Natural killer cell (primary cell): ENCODE measurements around the gene GBF1. TPM values are rescaled to one million over a fixed set of nuclear protein-coding genes. Genes with fewer than 3 reads are reported as not detected.

Source experiments
- ATAC-seq, 3 donors: fragments of 150-1000 bp in 2 of 3; fragments of 200-7000 bp in 1 of 3; cut with Tn5 transposase; 1 replicate in 1 of 3; 2 replicates in 2 of 3; pipeline ENCODE4 v1.10.0; 2021; ENCODE audit warnings: mild to moderate bottlenecking in 2 of 3, moderate library complexity in 2 of 3
- DNase-seq, 2 donors: peaks; one replicate each; pipeline versions ENCODE4 v3.0.0 to v3.0.0-alpha.2; 2013 to 2021; ENCODE audit warnings: mixed read lengths in 1 of 2
- H3K27ac ChIP-seq: one replicate; pipeline ENCODE4 v1.5.1; 2013; ENCODE audit warnings: mild to moderate bottlenecking, low read length
- H3K27me3 ChIP-seq: one replicate; pipeline ENCODE4 v1.6.1; 2013; ENCODE audit warnings: low read length; ENCODE audit not compliant: control insufficient read depth, insufficient read depth
- H3K36me3 ChIP-seq: one replicate; pipeline ENCODE4 v1.6.1; 2013; ENCODE audit warnings: low read length; ENCODE audit not compliant: control insufficient read depth, insufficient read depth
- H3K4me1 ChIP-seq: one replicate; pipeline ENCODE4 v1.6.1; 2013; ENCODE audit warnings: low read length; ENCODE audit not compliant: control insufficient read depth, insufficient read depth
- H3K4me3 ChIP-seq: one replicate; pipeline ENCODE4 v1.5.1; 2013; ENCODE audit warnings: low read length
- H3K9me3 ChIP-seq: one replicate; pipeline ENCODE4 v1.6.1; 2013; ENCODE audit warnings: low read length; ENCODE audit not compliant: control insufficient read depth, insufficient read depth
- H3K27ac Mint-ChIP-seq, 2 donors: one replicate each; pipeline ENCODE4 v1.8.0; 2022; ENCODE audit warnings: mild to moderate bottlenecking in 2 of 2, mixed read lengths in 2 of 2, moderate library complexity in 1 of 2
- H3K27me3 Mint-ChIP-seq, 2 donors: one replicate each; pipeline ENCODE4 v1.8.0; 2022; ENCODE audit warnings: low read depth in 2 of 2, mixed read lengths in 2 of 2
- H3K36me3 Mint-ChIP-seq: one replicate; pipeline ENCODE4 v1.8.0; 2022; ENCODE audit warnings: mixed read lengths
- H3K4me1 Mint-ChIP-seq, 2 donors: one replicate each; pipeline ENCODE4 v1.8.0; 2022; ENCODE audit warnings: mixed read lengths in 2 of 2
- H3K4me3 Mint-ChIP-seq: one replicate; pipeline ENCODE4 v1.8.0; 2022; ENCODE audit warnings: mild to moderate bottlenecking, moderate library complexity, mixed read lengths
- H3K9me3 Mint-ChIP-seq, 2 donors: one replicate each; pipeline ENCODE4 v1.8.0; 2022; ENCODE audit warnings: mixed read lengths in 2 of 2
- WGBS: methylation state at CpG from one replicate; pipeline ENCODE4 v1.1.7; 2013; ENCODE audit warnings: missing lambda C conversion rate; ENCODE audit not compliant: insufficient coverage; 5-methylcytosine and 5-hydroxymethylcytosine counted together
- intact Hi-C: fragments of 100-400 bp; cut with micrococcal nuclease; formaldehyde crosslinking; loops from one replicate; pipeline ENCODE4 v1.14.2; 2022
- total RNA-seq, 4 donors: library from RNA; stranded (reverse); fragments of 120-200 nt in 1 of 4; gene quantifications; one replicate each; pipeline versions ENCODE4 v1.2.3 to v1.2.4, GENCODE V29; 2013 to 2022
- TF ChIP-seq, protein P1 (sequence below): fragments of 200-600 bp; IDR thresholded peaks from one replicate; pipeline ENCODE4 v1.8.0; 2022; ENCODE audit warnings: antibody characterized with exemption

GBF1 gene, protein sequence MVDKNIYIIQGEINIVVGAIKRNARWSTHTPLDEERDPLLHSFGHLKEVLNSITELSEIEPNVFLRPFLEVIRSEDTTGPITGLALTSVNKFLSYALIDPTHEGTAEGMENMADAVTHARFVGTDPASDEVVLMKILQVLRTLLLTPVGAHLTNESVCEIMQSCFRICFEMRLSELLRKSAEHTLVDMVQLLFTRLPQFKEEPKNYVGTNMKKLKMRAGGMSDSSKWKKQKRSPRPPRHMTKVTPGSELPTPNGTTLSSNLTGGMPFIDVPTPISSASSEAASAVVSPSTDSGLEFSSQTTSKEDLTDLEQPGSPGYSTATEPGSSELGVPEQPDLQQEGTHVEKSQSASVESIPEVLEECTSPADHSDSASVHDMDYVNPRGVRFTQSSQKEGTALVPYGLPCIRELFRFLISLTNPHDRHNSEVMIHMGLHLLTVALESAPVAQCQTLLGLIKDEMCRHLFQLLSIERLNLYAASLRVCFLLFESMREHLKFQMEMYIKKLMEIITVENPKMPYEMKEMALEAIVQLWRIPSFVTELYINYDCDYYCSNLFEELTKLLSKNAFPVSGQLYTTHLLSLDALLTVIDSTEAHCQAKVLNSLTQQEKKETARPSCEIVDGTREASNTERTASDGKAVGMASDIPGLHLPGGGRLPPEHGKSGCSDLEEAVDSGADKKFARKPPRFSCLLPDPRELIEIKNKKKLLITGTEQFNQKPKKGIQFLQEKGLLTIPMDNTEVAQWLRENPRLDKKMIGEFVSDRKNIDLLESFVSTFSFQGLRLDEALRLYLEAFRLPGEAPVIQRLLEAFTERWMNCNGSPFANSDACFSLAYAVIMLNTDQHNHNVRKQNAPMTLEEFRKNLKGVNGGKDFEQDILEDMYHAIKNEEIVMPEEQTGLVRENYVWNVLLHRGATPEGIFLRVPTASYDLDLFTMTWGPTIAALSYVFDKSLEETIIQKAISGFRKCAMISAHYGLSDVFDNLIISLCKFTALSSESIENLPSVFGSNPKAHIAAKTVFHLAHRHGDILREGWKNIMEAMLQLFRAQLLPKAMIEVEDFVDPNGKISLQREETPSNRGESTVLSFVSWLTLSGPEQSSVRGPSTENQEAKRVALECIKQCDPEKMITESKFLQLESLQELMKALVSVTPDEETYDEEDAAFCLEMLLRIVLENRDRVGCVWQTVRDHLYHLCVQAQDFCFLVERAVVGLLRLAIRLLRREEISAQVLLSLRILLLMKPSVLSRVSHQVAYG (N-terminal part only)
- total RNA-seq: 10 to 100 TPM; 48.2 to 52.5 (median 50.9) TPM
- total RNA-seq (2013): 25.3 TPM

DNA sequence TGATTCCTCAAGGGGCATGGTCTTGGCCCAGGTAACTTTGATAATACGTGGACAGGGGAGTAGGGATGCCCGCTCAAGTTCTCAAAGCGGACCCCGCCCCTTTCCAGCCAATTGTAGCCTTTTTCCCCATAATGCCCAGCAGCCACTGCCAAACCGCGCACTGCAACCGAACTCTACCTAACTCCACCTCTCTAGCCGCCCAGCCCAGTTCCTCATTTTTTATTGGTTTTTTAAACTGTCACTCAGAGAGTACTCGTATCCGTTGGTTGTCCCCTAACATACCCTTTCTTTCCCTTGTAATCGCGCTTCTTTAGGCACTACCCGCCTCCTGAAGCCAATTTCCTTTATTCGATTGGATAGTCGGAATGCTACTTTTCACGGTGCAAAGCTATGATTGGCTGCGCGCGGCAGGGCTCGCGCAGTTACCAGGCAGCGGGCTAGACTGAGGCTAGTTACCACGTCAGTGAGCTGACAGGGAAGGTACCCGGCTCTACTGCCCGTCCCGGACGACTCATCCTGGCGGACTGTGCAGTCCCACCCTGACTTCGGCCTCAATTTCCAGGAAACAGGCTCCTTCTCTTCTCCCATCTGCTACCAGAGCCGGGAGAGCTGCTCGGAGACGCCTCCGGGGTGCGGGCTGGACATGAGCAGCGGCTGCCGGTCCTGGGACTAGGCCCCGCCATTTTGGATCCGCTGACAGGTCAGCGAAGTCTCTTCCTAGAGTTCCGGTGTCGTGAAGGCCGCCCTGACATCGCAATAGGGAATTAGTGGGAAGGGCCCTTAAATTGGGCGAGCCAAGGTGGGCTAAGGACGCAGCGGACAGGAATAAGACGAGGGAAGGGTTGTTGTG is at the start of gene GBF1:
Gene GBF1 (plus strand): TSS at position 451 of the 850 bp plus-strand sequence. CDS start 13,407 bp downstream, outside the sequence.
- peaks cover 31% of the 10 kb centered on the region for H3K4me1 ChIP-seq

GRCh38 chr10:102196893-102197292 is 48.4 kb upstream of the GBF1 start:
- Mint-ChIP-seq H3K36me3 (no peaks in the 10 kb centered on the region), H3K4me1 (no peaks in the 10 kb centered on the region), H3K4me3 (no peak overlapping the region), H3K27ac (no peak overlapping the region), H3K9me3 (no peaks in the 10 kb centered on the region), H3K27me3 (peaks cover 2 to 5% of the 10 kb centered on the region in 2 donors)
- Histone ChIP-seq H3K27me3 (no peaks in the 10 kb centered on the region), H3K36me3 (no peaks in the 10 kb centered on the region), H3K4me1 (no peaks in the 10 kb centered on the region), H3K4me3 (no peak overlapping the region), H3K9me3 (no peaks in the 10 kb centered on the region), H3K27ac (no peak overlapping the region)
- DNase-seq (no peak), ATAC-seq (no peak)
- intact Hi-C loops: no loop called here
- WGBS: 68% methylated on average over 2 of the region's 2 CpGs
- TF ChIP-seq, protein P1, sequence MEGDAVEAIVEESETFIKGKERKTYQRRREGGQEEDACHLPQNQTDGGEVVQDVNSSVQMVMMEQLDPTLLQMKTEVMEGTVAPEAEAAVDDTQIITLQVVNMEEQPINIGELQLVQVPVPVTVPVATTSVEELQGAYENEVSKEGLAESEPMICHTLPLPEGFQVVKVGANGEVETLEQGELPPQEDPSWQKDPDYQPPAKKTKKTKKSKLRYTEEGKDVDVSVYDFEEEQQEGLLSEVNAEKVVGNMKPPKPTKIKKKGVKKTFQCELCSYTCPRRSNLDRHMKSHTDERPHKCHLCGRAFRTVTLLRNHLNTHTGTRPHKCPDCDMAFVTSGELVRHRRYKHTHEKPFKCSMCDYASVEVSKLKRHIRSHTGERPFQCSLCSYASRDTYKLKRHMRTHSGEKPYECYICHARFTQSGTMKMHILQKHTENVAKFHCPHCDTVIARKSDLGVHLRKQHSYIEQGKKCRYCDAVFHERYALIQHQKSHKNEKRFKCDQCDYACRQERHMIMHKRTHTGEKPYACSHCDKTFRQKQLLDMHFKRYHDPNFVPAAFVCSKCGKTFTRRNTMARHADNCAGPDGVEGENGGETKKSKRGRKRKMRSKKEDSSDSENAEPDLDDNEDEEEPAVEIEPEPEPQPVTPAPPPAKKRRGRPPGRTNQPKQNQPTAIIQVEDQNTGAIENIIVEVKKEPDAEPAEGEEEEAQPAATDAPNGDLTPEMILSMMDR: no peak

More for the DNA sequence above, at the start of gene GBF1:
- DNase-seq (peak; percentile 88 to 97), ATAC-seq (peak; percentile 80 to 94 (median 84))
- WGBS: 0% methylated on average over 47 of the region's 47 CpGs
- H3K36me3 Mint-ChIP-seq: no peaks in the 10 kb centered on the region
- peaks cover 47 to 60% of the 10 kb centered on the region in 2 donors for H3K4me1 Mint-ChIP-seq
- intact Hi-C loops: loop anchor here (1.0 to 10.0 kb wide), 4 partner anchors 19 to 399 kb away; partner anchors contain the start of genes ACTR1A, ELOVL3, NOLC1 and TRIM8
- H3K4me3 ChIP-seq: peak within 1 kb of the TSS; percentile 94
- peaks cover 2% of the 10 kb centered on the region for H3K36me3 ChIP-seq
- TF ChIP-seq, protein P1: no peak
- H3K9me3 Mint-ChIP-seq: no peaks in the 10 kb centered on the region
- H3K27me3 ChIP-seq: peaks cover 15% of the 10 kb centered on the region
- H3K4me3 Mint-ChIP-seq: peak within 1 kb of the TSS; percentile 98
- peak within 1 kb of the TSS; percentile 89 for H3K27ac ChIP-seq
- peaks cover 7 to 19% of the 10 kb centered on the region in 2 donors for H3K27me3 Mint-ChIP-seq
- H3K9me3 ChIP-seq: no peaks in the 10 kb centered on the region
- H3K27ac Mint-ChIP-seq: peak within 1 kb of the TSS; percentile 98 to 99

GRCh38 chr10:102198027-102198426 is 47.3 kb upstream of the GBF1 start:
- H3K4me1 ChIP-seq: no peaks in the 10 kb centered on the region
- Mint-ChIP-seq H3K4me1 (no peaks in the 10 kb centered on the region), H3K27ac (no peak overlapping the region), H3K36me3 (no peaks in the 10 kb centered on the region), H3K27me3 (peaks cover 2 to 9% of the 10 kb centered on the region in 2 donors), H3K9me3 (no peaks in the 10 kb centered on the region), H3K4me3 (no peak overlapping the region)
- no peaks in the 10 kb centered on the region for H3K9me3 ChIP-seq
- TF ChIP-seq, protein P1: no peak
- no peaks in the 10 kb centered on the region for H3K27me3 ChIP-seq
- H3K4me3 ChIP-seq: no peak overlapping the region
- ATAC-seq (no peak), DNase-seq (no peak)
- WGBS: 100% methylated on average over 1 of the region's 2 CpGs
- intact Hi-C loops: no loop called here
- no peak overlapping the region for H3K27ac ChIP-seq
- H3K36me3 ChIP-seq: no peaks in the 10 kb centered on the region
